Lower lobe of right lung (tissue), 2 donors: ENCODE measurements around the gene CCDC126. TPM values are rescaled to one million over a fixed set of nuclear protein-coding genes. Genes with fewer than 3 reads are reported as not detected.
"Not testable (repeated sequence)": the region's sequence is repeated elsewhere in the genome, so short reads cannot be mapped to it uniquely, and the experiment has no call there.

Experiments used
- ATAC-seq, 2 donors: fragments of 200-7000 bp; cut with Tn5 transposase; one replicate each; pipeline ENCODE4 v1.9.1; 2020 to 2022; ENCODE audit warnings: mild to moderate bottlenecking in 2 of 2, moderate library complexity in 2 of 2
- DNase-seq: peaks from one replicate; pipeline ENCODE4 v3.0.0-alpha.2; 2020
- H3K27ac ChIP-seq: fragments of 200-600 bp; one replicate; pipeline ENCODE4 v1.8.0; 2022
- H3K27me3 ChIP-seq: fragments of 200-600 bp; one replicate; pipeline ENCODE4 v1.8.0; 2022; ENCODE audit warnings: low read depth
- H3K36me3 ChIP-seq: fragments of 200-600 bp; one replicate; pipeline ENCODE4 v1.8.0; 2022; ENCODE audit warnings: mild to moderate bottlenecking
- H3K4me1 ChIP-seq: fragments of 200-600 bp; one replicate; pipeline ENCODE4 v1.8.0; 2022
- H3K4me3 ChIP-seq: fragments of 200-600 bp; one replicate; pipeline ENCODE4 v1.8.0; 2022; ENCODE audit warnings: mild to moderate bottlenecking
- H3K9me3 ChIP-seq: fragments of 200-600 bp; one replicate; pipeline ENCODE4 v1.8.0; 2022
- intact Hi-C: fragments of 100-400 bp; cut with DNase I; formaldehyde crosslinking; loops from one replicate; pipeline ENCODE4 v1.11.0; 2022
- total RNA-seq: library from RNA; stranded (reverse); fragmentation: NEBNext Ultra II Directional; extraction: Animal tissue kit (Norgen Biotek cat#: 25700); gene quantifications from one replicate; pipeline ENCODE4 v1.2.1, GENCODE V29; 2021
- TF ChIP-seq, protein P1 (sequence below): fragments of 200-600 bp; IDR thresholded peaks from one replicate; pipeline ENCODE4 v1.8.0; 2022; ENCODE audit warnings: antibody characterized with exemption, mild to moderate bottlenecking
- donor health status: DM: no; HTN: yes; CAD: no; lungs with severe emphysema.

CCDC126 gene
- total RNA-seq, 1 donor from 2014 or later: 15.5 TPM

DNA sequence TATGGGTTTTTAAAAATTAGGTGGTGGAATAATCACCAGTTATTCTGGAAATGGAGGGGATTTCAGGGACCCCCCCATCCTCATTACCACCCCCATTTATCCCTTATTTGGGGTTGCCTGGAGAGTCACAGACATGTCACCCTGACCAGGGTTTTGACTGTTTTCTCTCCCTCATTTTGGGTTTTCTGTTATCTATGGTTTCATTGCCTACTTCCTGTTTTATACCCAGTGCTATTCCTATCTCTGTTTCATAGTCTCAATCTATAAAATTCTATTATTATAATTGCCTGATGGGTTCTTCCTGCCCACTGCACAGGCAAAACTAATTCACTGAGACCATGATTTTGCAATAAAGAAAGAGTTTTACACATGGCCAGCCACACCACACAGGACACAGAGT is 66.9 kb downstream of the CCDC126 start:
- Histone ChIP-seq H3K9me3 (no peaks in the 10 kb centered on the region), H3K27ac (no peak overlapping the region), H3K4me3 (no peak overlapping the region), H3K4me1 (no peaks in the 10 kb centered on the region), H3K36me3 (no peaks in the 10 kb centered on the region), H3K27me3 (no peaks in the 10 kb centered on the region)
- ATAC-seq (no peak), DNase-seq (no peak)
- intact Hi-C loops: no loop called here
- TF ChIP-seq, protein P1, sequence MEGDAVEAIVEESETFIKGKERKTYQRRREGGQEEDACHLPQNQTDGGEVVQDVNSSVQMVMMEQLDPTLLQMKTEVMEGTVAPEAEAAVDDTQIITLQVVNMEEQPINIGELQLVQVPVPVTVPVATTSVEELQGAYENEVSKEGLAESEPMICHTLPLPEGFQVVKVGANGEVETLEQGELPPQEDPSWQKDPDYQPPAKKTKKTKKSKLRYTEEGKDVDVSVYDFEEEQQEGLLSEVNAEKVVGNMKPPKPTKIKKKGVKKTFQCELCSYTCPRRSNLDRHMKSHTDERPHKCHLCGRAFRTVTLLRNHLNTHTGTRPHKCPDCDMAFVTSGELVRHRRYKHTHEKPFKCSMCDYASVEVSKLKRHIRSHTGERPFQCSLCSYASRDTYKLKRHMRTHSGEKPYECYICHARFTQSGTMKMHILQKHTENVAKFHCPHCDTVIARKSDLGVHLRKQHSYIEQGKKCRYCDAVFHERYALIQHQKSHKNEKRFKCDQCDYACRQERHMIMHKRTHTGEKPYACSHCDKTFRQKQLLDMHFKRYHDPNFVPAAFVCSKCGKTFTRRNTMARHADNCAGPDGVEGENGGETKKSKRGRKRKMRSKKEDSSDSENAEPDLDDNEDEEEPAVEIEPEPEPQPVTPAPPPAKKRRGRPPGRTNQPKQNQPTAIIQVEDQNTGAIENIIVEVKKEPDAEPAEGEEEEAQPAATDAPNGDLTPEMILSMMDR: no peak

DNA sequence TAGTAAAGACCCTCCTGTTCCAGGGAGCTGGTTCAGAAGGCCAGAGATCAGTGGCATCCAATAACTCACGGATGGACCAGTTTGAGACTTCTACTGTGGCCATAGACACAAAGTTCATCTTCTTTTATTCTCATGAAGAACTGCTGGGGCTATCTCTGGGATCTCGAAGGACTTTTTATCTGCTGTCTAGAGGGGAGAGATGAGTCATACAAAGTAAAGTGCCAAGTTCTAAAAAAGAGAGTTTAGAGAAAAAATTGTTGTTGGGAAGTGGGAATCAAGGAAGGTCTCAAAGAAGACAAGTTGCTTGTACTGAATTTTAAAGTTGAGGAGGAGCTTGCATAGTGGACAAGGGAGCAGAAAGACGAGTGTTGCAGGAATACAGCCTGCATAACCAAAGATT is 74.9 kb downstream of the CCDC126 start:
- H3K27me3 ChIP-seq: no peaks in the 10 kb centered on the region
- TF ChIP-seq, protein P1: no peak
- no peak for DNase-seq
- no peaks in the 10 kb centered on the region for H3K36me3 ChIP-seq
- no peaks in the 10 kb centered on the region for H3K4me1 ChIP-seq
- no peak for ATAC-seq
- no peak overlapping the region for H3K4me3 ChIP-seq
- intact Hi-C loops: no loop called here
- no peaks in the 10 kb centered on the region for H3K9me3 ChIP-seq
- H3K27ac ChIP-seq: no peak overlapping the region

DNA sequence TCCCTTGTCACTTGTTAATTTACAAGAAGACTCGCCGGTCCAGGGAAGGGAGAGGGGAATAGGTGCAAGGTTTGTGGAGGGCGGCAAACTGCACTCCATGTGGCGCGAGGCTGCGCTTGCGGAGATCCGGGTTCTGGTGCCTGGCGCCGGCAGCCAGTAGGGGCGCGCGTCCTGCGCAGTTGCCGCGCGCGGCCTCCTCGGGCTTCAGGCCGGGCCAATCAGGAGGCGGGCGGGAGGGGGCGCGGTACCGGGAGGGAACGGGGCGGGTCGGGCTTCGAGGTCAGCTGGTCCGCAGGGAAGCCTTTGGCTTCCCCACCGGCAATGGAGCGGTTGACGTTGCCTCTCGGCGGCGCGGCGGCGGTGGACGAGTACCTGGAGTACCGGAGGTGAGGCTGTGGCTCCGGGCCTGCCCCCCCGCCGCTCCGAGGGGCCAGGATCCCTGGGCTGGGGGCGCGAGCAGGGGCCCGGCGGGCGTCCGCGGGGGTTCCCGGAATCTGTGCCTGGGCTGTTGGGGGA is 82.8 kb downstream of the CCDC126 start, which contains the start of gene FAM221A:
TSS of gene FAM221A (plus strand) at position 302 of the 516 bp plus-strand sequence. CDS start at position 322, 20 bp downstream.
- H3K4me3 ChIP-seq: peak within 1 kb of the TSS; percentile 77
- peak; percentile 94 for DNase-seq
- TF ChIP-seq, protein P1: peak; percentile 84
- H3K9me3 ChIP-seq: no peaks in the 10 kb centered on the region
- no peaks in the 10 kb centered on the region for H3K36me3 ChIP-seq
- H3K27me3 ChIP-seq: no peaks in the 10 kb centered on the region
- peak within 1 kb of the TSS; percentile 85 for H3K27ac ChIP-seq
- H3K4me1 ChIP-seq: peaks cover 13% of the 10 kb centered on the region
- ATAC-seq: peak; percentile 100
- intact Hi-C loops: no loop called here

DNA sequence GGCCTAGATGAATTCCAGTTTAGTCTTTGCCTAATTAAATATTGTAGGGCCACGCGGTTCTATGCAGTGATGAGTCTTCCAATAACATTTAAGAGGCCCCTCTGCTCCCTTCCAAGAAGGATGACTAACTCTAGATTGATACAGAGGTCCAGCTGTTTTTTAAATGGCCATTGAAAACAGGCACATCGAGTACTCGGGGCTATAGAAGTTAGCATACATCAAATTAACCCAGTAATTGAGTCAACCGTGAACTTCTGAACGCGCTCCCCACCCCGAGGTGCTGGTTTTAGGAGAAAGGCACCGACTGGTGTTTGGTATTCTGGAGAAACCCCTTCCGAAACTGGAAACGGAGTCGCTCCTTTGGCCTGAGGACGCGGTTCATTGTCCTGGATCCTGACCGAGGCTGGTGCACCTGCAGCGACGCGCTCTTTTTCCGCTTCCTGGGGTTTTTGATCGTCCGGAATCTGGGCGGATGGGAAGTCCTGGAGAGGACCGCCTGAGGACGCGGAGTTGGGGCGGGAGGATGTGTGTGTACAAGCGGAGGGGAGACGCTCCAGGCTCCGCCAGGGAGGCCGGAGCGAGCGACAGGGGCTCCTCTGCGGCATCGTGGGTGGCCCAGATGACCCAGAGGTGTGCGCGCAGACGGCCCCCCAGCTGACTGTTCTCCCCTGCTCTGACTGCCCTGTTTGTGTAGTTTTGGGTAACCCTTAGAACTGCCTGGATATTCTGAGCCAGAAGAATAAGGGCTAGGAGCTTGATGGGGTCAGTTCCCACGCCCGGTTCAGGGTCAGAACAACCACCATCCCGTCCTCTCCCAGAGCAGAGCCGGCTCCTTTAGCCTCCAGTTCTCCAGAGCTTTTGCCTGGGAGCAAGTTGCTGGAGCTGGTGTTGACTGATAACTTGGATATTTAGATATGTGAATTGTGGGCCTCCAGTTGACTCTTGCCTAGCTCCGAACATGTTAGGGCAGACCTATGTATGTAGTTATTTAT is 83.5 kb downstream of the CCDC126 start:
- DNase-seq (peak; percentile 83), ATAC-seq (peak; percentile 90)
- intact Hi-C loops: no loop called here
- Histone ChIP-seq H3K4me1 (peaks cover 13% of the 10 kb centered on the region), H3K27ac (peak overlapping the region; percentile 85), H3K9me3 (no peaks in the 10 kb centered on the region), H3K27me3 (no peaks in the 10 kb centered on the region), H3K4me3 (peak overlapping the region; percentile 77), H3K36me3 (no peaks in the 10 kb centered on the region)
- TF ChIP-seq, protein P1: no peak

DNA sequence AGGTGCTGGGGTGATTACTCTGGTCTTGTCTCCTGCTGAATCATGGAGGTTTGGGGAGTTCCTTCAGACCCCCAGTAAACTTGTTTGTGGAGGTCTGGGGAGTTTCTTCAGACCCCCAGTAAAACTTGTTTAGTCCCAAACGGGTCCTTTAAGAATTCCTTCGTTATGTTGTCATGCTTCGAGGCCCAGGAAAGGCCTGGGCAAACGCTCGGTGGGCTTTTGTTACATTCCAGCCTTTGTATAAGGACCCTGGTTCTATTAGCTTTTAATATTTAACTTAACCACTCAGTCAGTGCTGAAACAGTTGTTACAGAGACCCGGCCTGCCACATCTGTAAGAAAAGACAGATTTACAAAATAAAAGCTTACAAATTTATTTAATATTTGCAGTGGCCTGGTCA is 86.9 kb downstream of the CCDC126 start:
- Histone ChIP-seq H3K36me3 (peaks cover 14% of the 10 kb centered on the region), H3K4me1 (peaks cover 13% of the 10 kb centered on the region)
- H3K27me3 ChIP-seq, H3K27ac ChIP-seq, ATAC-seq, H3K9me3 ChIP-seq, DNase-seq, H3K4me3 ChIP-seq, intact Hi-C loops: not testable (repeated sequence)

DNA sequence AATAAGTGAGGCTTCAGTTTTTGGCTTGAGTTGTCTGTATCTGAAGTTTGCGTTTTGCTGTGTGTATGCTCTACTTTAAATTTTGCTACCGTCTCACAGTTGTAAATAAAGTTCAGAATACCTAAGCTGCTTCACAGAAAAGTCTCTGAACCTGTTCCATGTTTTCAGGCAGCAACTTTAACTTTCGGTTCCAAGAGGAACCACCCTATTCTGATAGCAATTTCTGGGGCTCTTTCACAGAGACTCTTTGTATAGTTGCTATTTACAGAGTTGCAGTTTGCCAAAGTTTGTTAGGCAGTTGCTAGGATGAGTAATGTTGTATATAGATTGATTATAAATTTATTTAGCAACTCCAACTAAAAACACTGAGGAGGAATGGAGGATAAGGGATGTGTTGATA is 88.5 kb downstream of the CCDC126 start:
- intact Hi-C loops: no loop called here
- DNase-seq: no peak
- Histone ChIP-seq H3K4me3 (no peak overlapping the region), H3K27me3 (no peaks in the 10 kb centered on the region), H3K4me1 (peaks cover 8% of the 10 kb centered on the region), H3K27ac (no peak overlapping the region), H3K36me3 (peaks cover 31% of the 10 kb centered on the region), H3K9me3 (no peaks in the 10 kb centered on the region)
- TF ChIP-seq, protein P1: no peak
- peak; percentile 41 to 77 for ATAC-seq
